GM12878 (cell line): Measurements from ENCODE around the gene WBP1L. TPM values are rescaled to one million over a fixed set of nuclear protein-coding genes. Genes with fewer than 3 reads are reported as not detected.

Experiments used
- ATAC-seq: fragments of 200-7000 bp; cut with Tn5 transposase; 3 replicates; pipeline ENCODE4 v1.9.1; 2020; ENCODE audit warnings: mild to moderate bottlenecking, moderate library complexity
- BruUV-seq: library from RNA; stranded (reverse); fragments of 400-500 nt; replicated peaks from 2 replicates; lab custom pipeline; 2021; lab: Mats Ljungman, UMichigan
- CTCF ChIA-PET: fragments of 300-600 bp; sonication (Branson Sonifier 250); formaldehyde crosslinking; extraction: SDS; loops from one replicate; lab custom pipeline; 2021; ENCODE audit warnings: inconsistent platforms; lab: Yijun Ruan, JAX
- POLR2A ChIA-PET: fragments of 350-600 bp; formaldehyde crosslinking; extraction: SDS; loops from one replicate; lab custom pipeline; 2021; ENCODE audit warnings: inconsistent platforms; lab: Charles Lee
- RAD21 ChIA-PET: fragments of 300-600 bp; sonication (Branson Sonifier 250); formaldehyde crosslinking; loops from one replicate; lab custom pipeline; 2023; ENCODE audit warnings: antibody characterized with exemption; ENCODE audit not compliant: unreplicated experiment; lab: Charles Lee
- SMC1A ChIA-PET: fragments of 300-600 bp; sonication (Branson Sonifier 250); formaldehyde crosslinking; loops from one replicate; lab custom pipeline; 2023; ENCODE audit not compliant: unreplicated experiment, uncharacterized antibody; lab: Charles Lee
- DNase-seq: peaks from one replicate; pipeline ENCODE4 v3.0.0-alpha.2; 2011; ENCODE audit warnings: low read depth, low spot score
- FAIRE-seq: peaks from 3 replicates; lab custom pipeline; 2011; peaks lifted over from hg19 to GRCh38; lab: Jason Lieb, UNC
- H2AFZ ChIP-seq: 2 replicates; pipeline ENCODE4 v1.6.0; 2011; ENCODE audit warnings: low read depth, low read length, control low read depth; ENCODE audit not compliant: control insufficient read depth
- H3K27ac ChIP-seq: 2 replicates; pipeline ENCODE4 v1.5.1; 2011; ENCODE audit warnings: control low read depth; ENCODE audit not compliant: control insufficient read depth, insufficient read depth
- H3K27me3 ChIP-seq, 2 experiments: replicated peaks in 1 of 2; 2 replicates each; pipeline versions ENCODE4 v1.6.0 to v1.6.1; 2011; ENCODE audit warnings: low read length in 1 of 2; ENCODE audit not compliant: control insufficient read depth in 2 of 2, insufficient read depth in 2 of 2
- H3K36me3 ChIP-seq, 2 experiments: 2 replicates each; pipeline ENCODE4 v1.5.1; 2011; ENCODE audit warnings: low read length in 1 of 2; ENCODE audit not compliant: control insufficient read depth in 2 of 2, insufficient read depth in 2 of 2
- H3K4me1 ChIP-seq: 2 replicates; pipeline ENCODE4 v1.6.1; 2011; ENCODE audit warnings: mild to moderate bottlenecking, low read length, moderate library complexity, mixed read lengths; ENCODE audit not compliant: control insufficient read depth, insufficient read depth
- H3K4me2 ChIP-seq: 2 replicates; pipeline ENCODE4 v1.6.0; 2011; ENCODE audit warnings: control low read depth; ENCODE audit not compliant: control insufficient read depth, insufficient read depth
- H3K4me3 ChIP-seq: fragments of 200-600 bp; sonication (generic); 2 replicates; pipeline ENCODE4 v1.5.1; 2016
- H3K79me2 ChIP-seq: 2 replicates; pipeline ENCODE4 v1.6.0; 2011; ENCODE audit warnings: low read length; ENCODE audit not compliant: control insufficient read depth, insufficient read depth
- H3K9ac ChIP-seq: 2 replicates; pipeline ENCODE4 v1.8.0; 2011; ENCODE audit warnings: low read length, control low read depth, mixed read lengths; ENCODE audit not compliant: control insufficient read depth, insufficient read depth
- H3K9me3 ChIP-seq: replicated peaks from 3 replicates; pipeline ENCODE4 v1.5.1; 2011; ENCODE audit warnings: mild to moderate bottlenecking, low read length; ENCODE audit not compliant: control insufficient read depth, insufficient read depth
- H4K20me1 ChIP-seq: 2 replicates; pipeline ENCODE4 v1.6.0; 2011; ENCODE audit not compliant: control insufficient read depth, insufficient read depth
- BHLHE40 ChIP-seq, 2 experiments: fragments of 450-650 bp in 1 of 2; IDR thresholded peaks; 2 replicates each; pipeline ENCODE4 v1.6.1; 2011 to 2017; ENCODE audit warnings: low read depth in 2 of 2, borderline replicate concordance in 1 of 2, improper control_type of control experiment in 1 of 2, low read length in 1 of 2, mild to moderate bottlenecking in 1 of 2
- E4F1 ChIP-seq: fragments of 450-650 bp; IDR thresholded peaks from 2 replicates; pipeline ENCODE4 v1.6.1; 2018; ENCODE audit warnings: borderline replicate concordance, mild to moderate bottlenecking; ENCODE audit not compliant: partially characterized antibody
- EP300 ChIP-seq, 2 experiments: fragments of 150-350 bp in 1 of 2; IDR thresholded peaks; 2 replicates each; pipeline ENCODE4 v1.6.1; 2011 to 2012; ENCODE audit warnings: low read depth in 2 of 2, low read length in 2 of 2, borderline replicate concordance in 1 of 2, improper control_type of control experiment in 1 of 2, inconsistent platforms in 1 of 2; ENCODE audit not compliant: control insufficient read depth in 1 of 2
- ESRRA ChIP-seq: IDR thresholded peaks from 2 replicates; pipeline ENCODE4 v1.6.1; 2012; ENCODE audit warnings: mild to moderate bottlenecking, low read length, improper control_type of control experiment
- KDM1A ChIP-seq: fragments of 200-600 bp; sonication (generic); IDR thresholded peaks from 2 replicates; pipeline ENCODE4 v1.6.1; 2016; ENCODE audit warnings: borderline replicate concordance
- KLF5 ChIP-seq: fragments of 450-650 bp; IDR thresholded peaks from 2 replicates; pipeline ENCODE4 v1.6.1; 2014; ENCODE audit warnings: mild to moderate bottlenecking; ENCODE audit not compliant: partially characterized antibody
- MEF2A ChIP-seq: IDR thresholded peaks from 2 replicates; pipeline ENCODE4 v1.6.1; 2011; ENCODE audit warnings: low read depth, mild to moderate bottlenecking, low read length, moderate library complexity; ENCODE audit not compliant: insufficient read depth
- MTA2 ChIP-seq: fragments of 450-650 bp; IDR thresholded peaks from 2 replicates; pipeline ENCODE4 v1.6.1; 2016; ENCODE audit warnings: low read depth, mild to moderate bottlenecking, moderate library complexity
- MTA3 ChIP-seq: IDR thresholded peaks from 2 replicates; pipeline ENCODE4 v1.6.1; 2012; ENCODE audit warnings: low read length, inconsistent platforms, borderline replicate concordance
- NFIC ChIP-seq: IDR thresholded peaks from 2 replicates; pipeline ENCODE4 v1.6.1; 2012; ENCODE audit warnings: low read depth, mild to moderate bottlenecking, inconsistent platforms, low read length, moderate library complexity
- NR2F1 ChIP-seq: fragments of 450-650 bp; conservative IDR thresholded peaks from 2 replicates; pipeline ENCODE4 v1.6.1; 2017; ENCODE audit warnings: mild to moderate bottlenecking
- RELB ChIP-seq: fragments of 450-650 bp; IDR thresholded peaks from 2 replicates; pipeline ENCODE4 v1.6.1; 2017; ENCODE audit warnings: low read depth, mild to moderate bottlenecking, moderate library complexity
- TCF7 ChIP-seq: IDR thresholded peaks from 2 replicates; pipeline ENCODE4 v1.6.1; 2014; ENCODE audit warnings: antibody characterized with exemption, borderline replicate concordance
- USF2 ChIP-seq: IDR thresholded peaks from 2 replicates; pipeline ENCODE4 v1.6.1; 2011; ENCODE audit warnings: low read depth, low read length, improper control_type of control experiment, borderline replicate concordance
- ZBTB11 ChIP-seq: fragments of 450-650 bp; formaldehyde crosslinking; IDR thresholded peaks from 2 replicates; pipeline ENCODE4 v1.5.0; 2022; ENCODE audit warnings: mild to moderate bottlenecking, missing genetic modification characterization
- ZSCAN29 ChIP-seq: fragments of 450-650 bp; IDR thresholded peaks from 2 replicates; pipeline ENCODE4 v1.6.1; 2017; ENCODE audit warnings: mild to moderate bottlenecking, moderate library complexity
- WGBS: methylation state at CpG from one replicate; pipeline ENCODE4 v1.1.6; 2016; ENCODE audit warnings: low lambda C conversion rate; ENCODE audit not compliant: insufficient replicate concordance, insufficient coverage; ENCODE audit errors: missing lambda C conversion rate; 5-methylcytosine and 5-hydroxymethylcytosine counted together
- in situ Hi-C: fragments of 300-500 bp; cut with MboI; formaldehyde crosslinking; loops from 9 replicates; pipeline ENCODE4 v1.14.3; 2018; ENCODE audit warnings: mixed read lengths
- intact Hi-C: fragments of 100-400 bp; cut with micrococcal nuclease; formaldehyde crosslinking; loops from one replicate; pipeline ENCODE4 v1.14.2; 2022; ENCODE audit not compliant: unreplicated experiment
- polyA plus RNA-seq, 11 experiments: library from polyadenylated mRNA; depleted of rRNA in 4 of 11; unstranded in 6 of 11; stranded (reverse) in 5 of 11; fragments of >200 nt; fragmentation: Nextera tagmentation in 4 of 11; fragmentation: Illumina TruSeq in 1 of 11; extraction: Ambion mirVana in 4 of 11; extraction: Trizol in 1 of 11; gene quantifications; 1 replicate in 1 of 11; 2 replicates in 10 of 11; pipeline versions ENCODE4 v1.2.1 to v1.2.3, GENCODE V29; 2011 to 2016; ENCODE audit warnings: inconsistent platforms in 2 of 11, missing spikeins in 2 of 11, low read depth in 1 of 11
- total RNA-seq, 4 experiments: library from RNA; depleted of rRNA in 3 of 4; stranded (reverse); fragments of >200 nt in 3 of 4; fragmentation: Illumina TruSeq in 1 of 4; extraction: Trizol in 1 of 4; gene quantifications; 2 replicates each; pipeline versions ENCODE4 v1.2.1 to v1.2.3, GENCODE V29; 2013 to 2021

Gene WBP1L
- total and polyA plus RNA-seq, 10 of the 15 experiments (the other 5 are each of a cell fraction or from before 2014, with no cell fraction given): 3.7 to 18.8 (median 12.3) TPM

- ChIA-PET POLR2A (no interaction called here), RAD21 (interaction anchor here (0.7 kb wide), 1 partner anchor 17 kb away, joined by 3 read pairs; no protein-coding TSS in a partner anchor), CTCF (interaction anchor here (1.2 kb wide), 1 partner anchor 563 kb away, joined by 5 read pairs; no protein-coding TSS in a partner anchor), SMC1A (no interaction called here)
- 100% methylated on average over 1 of the region's 1 CpG for WGBS
- peaks cover 22% of the 10 kb centered on the region for H3K4me1 ChIP-seq
- no peak overlapping the region for H3K4me2 ChIP-seq
- H3K9ac ChIP-seq: no peak overlapping the region
- no TSS peak for BruUV-seq
- no peak overlapping the region for H2AFZ ChIP-seq
- intact Hi-C loops (no loop called here), in situ Hi-C loops (no loop called here)
- H3K27me3 ChIP-seq: no peaks in the 10 kb centered on the region
- ATAC-seq (no peak), FAIRE-seq (no peak), DNase-seq (no peak)
- H4K20me1 ChIP-seq: no peaks in the 10 kb centered on the region
- H3K9me3 ChIP-seq: no peaks in the 10 kb centered on the region
- peaks cover 9% of the 10 kb centered on the region for H3K79me2 ChIP-seq
- TF ChIP-seq RELB: no peak
- TF ChIP-seq NFIC: no peak
- no peak for TF ChIP-seq MTA3
- no peak for TF ChIP-seq E4F1
- TF ChIP-seq ESRRA: no peak
- TF ChIP-seq KLF5: no peak
- no peak for TF ChIP-seq BHLHE40 (IDR thresholded peaks at IDR 0.05; ENCODE audit: borderline replicate concordance in 1 of 2, low read depth in 2 of 2, low read length in 1 of 2)
- TF ChIP-seq NR2F1: no peak
- no peak for TF ChIP-seq MEF2A
- no peak for TF ChIP-seq MTA2
- TF ChIP-seq TCF7: no peak
- TF ChIP-seq USF2: no peak
- TF ChIP-seq ZSCAN29: no peak
- TF ChIP-seq EP300 (IDR thresholded peaks at IDR 0.05; ENCODE audit: borderline replicate concordance in 1 of 2, control insufficient read depth in 1 of 2, low read depth in 2 of 2, low read length in 2 of 2): no peak
- TF ChIP-seq KDM1A: no peak
- no peak for TF ChIP-seq ZBTB11
- H3K27ac ChIP-seq: no peak overlapping the region
- H3K4me3 ChIP-seq: no peak overlapping the region
- no peaks in the 10 kb centered on the region for H3K36me3 ChIP-seq
Measured at GRCh38 chr10:102770792-102771191, 27.0 kb downstream of the WBP1L start.
